Measurements from ENCODE around the gene CD28.

The CD28 gene
- 69.4 to 379 (median 139) reads per million in 4 experiments for total RNA-seq

- DNase-seq = peak; percentile 69
These were observed at the start of gene CD28 for GRCh38 chr2:203706403-203706802. Gene CD28 (plus strand): TSS chr2:203706639. CDS start chr2:203706697, 58 bp downstream.

- DNase-seq = no peak
These were observed 46.9 kb upstream of the CD28 start for GRCh38 chr2:203659331-203660049.

- no peak for DNase-seq
These were observed 46.0 kb upstream of the CD28 start for GRCh38 chr2:203660465-203660864.

GRCh38 chr2:203661279-203661908 is 45.0 kb upstream of the CD28 start:
- no peak for DNase-seq

- no peak for DNase-seq
These were observed 44.0 kb upstream of the CD28 start for GRCh38 chr2:203662487-203662886.

- DNase-seq = no peak
These were observed 43.5 kb upstream of the CD28 start for GRCh38 chr2:203662951-203663350.

GRCh38 chr2:203664029-203664755 is 42.2 kb upstream of the CD28 start:
- DNase-seq = no peak

GRCh38 chr2:203667838-203668237 is 38.6 kb upstream of the CD28 start:
- no peak for DNase-seq

- DNase-seq = no peak
These were observed 36.6 kb upstream of the CD28 start for GRCh38 chr2:203669820-203670219.

GRCh38 chr2:203670939-203671338 is 35.5 kb upstream of the CD28 start:
- DNase-seq = no peak

GRCh38 chr2:203671876-203672275 is 34.6 kb upstream of the CD28 start:
- no peak for DNase-seq

GRCh38 chr2:203672856-203673255 is 33.6 kb upstream of the CD28 start:
- DNase-seq = no peak

GRCh38 chr2:203673933-203674332 is 32.5 kb upstream of the CD28 start:
- no peak for DNase-seq

- DNase-seq = no peak
These were observed 31.4 kb upstream of the CD28 start for GRCh38 chr2:203675086-203675485.

- DNase-seq = no peak
These were observed 27.5 kb upstream of the CD28 start for GRCh38 chr2:203678971-203679370.

- no peak for DNase-seq
These were observed 27.0 kb upstream of the CD28 start for GRCh38 chr2:203679401-203679800.

- DNase-seq = no peak
These were observed 24.5 kb upstream of the CD28 start for GRCh38 chr2:203681978-203682377.

GRCh38 chr2:203682688-203683130 is 23.7 kb upstream of the CD28 start:
- no peak for DNase-seq

- no peak for DNase-seq
These were observed 23.0 kb upstream of the CD28 start for GRCh38 chr2:203683421-203683820.

GRCh38 chr2:203683932-203684556 is 22.4 kb upstream of the CD28 start:
- DNase-seq = no peak

GRCh38 chr2:203685081-203685621 is 21.3 kb upstream of the CD28 start:
- no peak for DNase-seq

GRCh38 chr2:203685789-203686420 is 20.5 kb upstream of the CD28 start:
- no peak for DNase-seq

Data from effector CD8-positive, alpha-beta T cell (primary cell).